Transverse colon (tissue), 4 donors: ENCODE measurements around the gene MAGEB4. TPM values are rescaled to one million over a fixed set of nuclear protein-coding genes. Genes with fewer than 3 reads are reported as not detected.

Experiments used
- DNase-seq: peaks from one replicate; pipeline ENCODE4 v3.0.0-alpha.2; 2019
- H3K27ac ChIP-seq, 4 donors: fragments of 200-600 bp; sonication (generic); 2 replicates each; pipeline ENCODE4 v1.5.1; 2016 to 2018; ENCODE audit warnings: inconsistent platforms in 4 of 4
- H3K27me3 ChIP-seq: fragments of 200-600 bp; sonication (generic); 2 replicates; pipeline ENCODE4 v1.5.1; 2017; ENCODE audit warnings: inconsistent platforms
- H3K36me3 ChIP-seq, 4 donors: fragments of 200-600 bp; sonication (generic); 2 replicates each; pipeline ENCODE4 v1.5.1; 2017 to 2019; ENCODE audit warnings: inconsistent platforms in 4 of 4
- H3K4me1 ChIP-seq, 4 donors: fragments of 200-600 bp; sonication (generic); 2 replicates each; pipeline ENCODE4 v1.5.1; 2017 to 2020; ENCODE audit warnings: inconsistent platforms in 4 of 4
- H3K4me3 ChIP-seq, 4 donors: fragments of 200-600 bp; sonication (generic); 1 replicate in 1 of 4; 2 replicates in 3 of 4; pipeline versions ENCODE4 v1.5.1 to v1.6.1; 2017 to 2019; ENCODE audit warnings: inconsistent platforms in 4 of 4
- H3K9me3 ChIP-seq, 2 donors: fragments of 200-600 bp; sonication (generic); 2 replicates each; pipeline ENCODE4 v1.5.1; 2017 to 2019; ENCODE audit warnings: inconsistent platforms in 2 of 2
- EP300 ChIP-seq: sonication (generic); formaldehyde crosslinking; IDR thresholded peaks from one replicate; pipeline ENCODE4 v1.6.1; 2017; ENCODE audit warnings: antibody characterized with exemption, low read depth
- POLR2A ChIP-seq: fragments of 450-650 bp; IDR thresholded peaks from one replicate; pipeline ENCODE4 v1.6.1; 2016; ENCODE audit warnings: antibody characterized with exemption, mild to moderate bottlenecking, moderate library complexity
- POLR2AphosphoS5 ChIP-seq, 3 donors: sonication (generic); formaldehyde crosslinking; IDR thresholded peaks; one replicate each; pipeline ENCODE4 v1.6.1; 2016; ENCODE audit warnings: antibody characterized with exemption in 3 of 3
- WGBS, 2 donors: methylation state at CpG; one replicate each; pipeline ENCODE4 v1.1.5; 2018; ENCODE audit warnings: low coverage in 1 of 2; 5-methylcytosine and 5-hydroxymethylcytosine counted together
- in situ Hi-C, 4 donors: fragments of 200-750 bp; cut with MboI; loops; one replicate each; pipeline versions ENCODE4 v1.15.0 to v1.15.1; 2017; ENCODE audit warnings: low sequenced_read_pairs in 3 of 4, low pct_ligation_motif_present in 1 of 4, low pct_unique_long_range_greater_than_20kb in 1 of 4
- intact Hi-C: fragments of 100-400 bp; cut with DNase I; formaldehyde crosslinking; loops from one replicate; pipeline ENCODE4 v1.15.1; 2023; ENCODE audit warnings: low total_unique reads
- total RNA-seq, 4 donors: library from RNA; depleted of rRNA; stranded (reverse); fragments of >200 nt; gene quantifications; one replicate each; pipeline ENCODE4 v1.1.0, GENCODE V29; 2016
- TF ChIP-seq, protein P1 (sequence below), 5 experiments: fragments of 200-600 bp in 3 of 5; fragments of 450-650 bp in 2 of 5; sonication (generic) in 3 of 5; IDR thresholded peaks; 1 replicate in 2 of 5; 2 replicates in 3 of 5; pipeline ENCODE4 v1.5.1; 2016 to 2017; ENCODE audit warnings: antibody characterized with exemption in 5 of 5, inconsistent platforms in 3 of 5, mild to moderate bottlenecking in 2 of 5, moderate library complexity in 1 of 5

MAGEB4 gene
- total RNA-seq, 4 donors from 2014 or later, result not detected

DNA sequence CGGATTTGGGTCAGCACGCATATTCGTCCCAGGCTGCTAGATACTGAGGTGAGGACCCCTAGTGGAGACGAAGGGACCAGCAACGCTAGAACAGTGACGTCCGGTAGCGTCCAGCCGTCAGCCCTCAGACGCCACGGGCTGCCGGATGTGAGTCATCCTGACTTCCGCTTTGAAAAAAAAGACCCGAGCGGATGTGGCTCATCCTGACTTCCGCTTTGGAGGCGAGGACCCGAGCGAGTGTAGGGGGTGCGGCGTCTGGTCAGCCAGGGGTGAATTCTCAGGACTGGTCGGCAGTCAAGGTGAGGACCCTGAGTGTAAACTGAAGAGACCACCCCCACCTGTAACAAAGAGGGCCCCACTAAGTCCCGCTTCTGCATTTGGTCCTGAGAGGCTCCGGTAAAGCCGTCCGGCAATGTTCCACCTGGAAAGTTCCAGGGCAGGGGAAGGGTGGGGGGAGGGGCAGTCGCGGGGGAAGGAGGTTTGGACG, 26.4 kb upstream of the MAGEB4 start, which contains the start of gene MAGEB2:
Gene MAGEB2 (plus strand): TSS at position 207 of the 487 bp plus-strand sequence. CDS start 3,018 bp downstream, outside the sequence.
- in situ Hi-C loops, result no loop called here
- WGBS, 2 donors, result 84% methylated on average over 29 of the region's 29 CpGs; no CpG with 5 or more reads in 1 of the 2 donors

DNA sequence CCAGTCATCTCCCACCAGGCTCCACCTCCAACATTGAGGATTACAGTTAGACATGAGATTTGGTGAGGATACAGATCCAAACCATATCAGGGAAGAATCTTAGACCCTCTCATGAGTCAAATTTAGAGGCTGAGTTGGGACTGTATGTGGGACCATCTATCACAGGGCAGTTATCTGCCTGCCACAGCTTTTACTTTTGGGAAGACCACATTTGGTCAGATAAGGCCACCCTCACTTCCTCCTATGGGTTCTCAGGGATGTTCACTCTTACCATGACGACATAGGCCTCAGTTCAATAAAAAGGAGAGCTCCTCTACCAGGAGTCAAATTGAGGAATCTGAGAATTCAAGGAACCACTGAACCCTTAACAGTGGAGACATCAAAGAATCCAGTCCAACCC, 24.3 kb upstream of the MAGEB4 start:
- in situ Hi-C loops, result no loop called here
- intact Hi-C loops, result no loop called here
- WGBS, 2 donors, result 75% methylated on average over 1 of the region's 1 CpG; no CpG with 5 or more reads in 1 of the 2 donors

More for the DNA sequence above, 26.4 kb upstream of the MAGEB4 start, which contains the start of gene MAGEB2:
- H3K27me3 ChIP-seq, result no peaks in the 10 kb centered on the region
- intact Hi-C loops, result no loop called here
- DNase-seq, result no peak
- no peak within 1 kb of the TSS for H3K4me3 ChIP-seq
- no peaks in the 10 kb centered on the region for H3K9me3 ChIP-seq
- TF ChIP-seq EP300, result no peak
- TF ChIP-seq POLR2A, result no peak
- TF ChIP-seq, protein P1, sequence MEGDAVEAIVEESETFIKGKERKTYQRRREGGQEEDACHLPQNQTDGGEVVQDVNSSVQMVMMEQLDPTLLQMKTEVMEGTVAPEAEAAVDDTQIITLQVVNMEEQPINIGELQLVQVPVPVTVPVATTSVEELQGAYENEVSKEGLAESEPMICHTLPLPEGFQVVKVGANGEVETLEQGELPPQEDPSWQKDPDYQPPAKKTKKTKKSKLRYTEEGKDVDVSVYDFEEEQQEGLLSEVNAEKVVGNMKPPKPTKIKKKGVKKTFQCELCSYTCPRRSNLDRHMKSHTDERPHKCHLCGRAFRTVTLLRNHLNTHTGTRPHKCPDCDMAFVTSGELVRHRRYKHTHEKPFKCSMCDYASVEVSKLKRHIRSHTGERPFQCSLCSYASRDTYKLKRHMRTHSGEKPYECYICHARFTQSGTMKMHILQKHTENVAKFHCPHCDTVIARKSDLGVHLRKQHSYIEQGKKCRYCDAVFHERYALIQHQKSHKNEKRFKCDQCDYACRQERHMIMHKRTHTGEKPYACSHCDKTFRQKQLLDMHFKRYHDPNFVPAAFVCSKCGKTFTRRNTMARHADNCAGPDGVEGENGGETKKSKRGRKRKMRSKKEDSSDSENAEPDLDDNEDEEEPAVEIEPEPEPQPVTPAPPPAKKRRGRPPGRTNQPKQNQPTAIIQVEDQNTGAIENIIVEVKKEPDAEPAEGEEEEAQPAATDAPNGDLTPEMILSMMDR (IDR thresholded peaks at IDR 0.05), result no peak
- TF ChIP-seq POLR2AphosphoS5 (IDR thresholded peaks at IDR 0.05), result no peak
- H3K27ac ChIP-seq, result no peak within 1 kb of the TSS
- H3K4me1 ChIP-seq, result no peaks in the 10 kb centered on the region
- no peaks in the 10 kb centered on the region for H3K36me3 ChIP-seq

DNA sequence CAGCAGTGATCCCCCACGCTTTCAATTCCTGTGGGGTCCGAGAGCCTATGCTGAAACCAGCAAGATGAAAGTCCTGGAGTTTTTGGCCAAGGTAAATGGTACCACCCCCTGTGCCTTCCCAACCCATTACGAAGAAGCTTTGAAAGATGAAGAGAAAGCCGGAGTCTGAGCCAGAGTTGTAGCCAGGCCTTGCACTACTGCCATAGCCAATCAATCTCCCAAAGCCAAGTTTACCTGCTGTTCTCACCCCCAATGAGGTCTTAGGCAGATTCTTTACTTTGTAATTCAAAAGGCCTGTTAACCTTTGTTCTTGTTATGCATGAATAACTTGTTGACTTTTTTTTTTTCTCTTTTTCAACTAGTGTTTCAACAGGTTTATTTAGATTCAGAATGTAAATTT, 22.4 kb upstream of the MAGEB4 start:
- 84% methylated on average over 4 of the region's 4 CpGs; no CpG with 5 or more reads in 1 of the 2 donors for WGBS, 2 donors
- Histone ChIP-seq H3K27me3 (no peaks in the 10 kb centered on the region), H3K4me3 (no peak overlapping the region), H3K9me3 (no peaks in the 10 kb centered on the region), H3K4me1 (no peaks in the 10 kb centered on the region), H3K36me3 (no peaks in the 10 kb centered on the region), H3K27ac (no peak overlapping the region)
- no peak for TF ChIP-seq EP300
- TF ChIP-seq, protein P1 (IDR thresholded peaks at IDR 0.05), result no peak
- TF ChIP-seq POLR2AphosphoS5 (IDR thresholded peaks at IDR 0.05), result no peak
- no peak for TF ChIP-seq POLR2A
- in situ Hi-C loops (no loop called here), intact Hi-C loops (no loop called here)
- DNase-seq, result no peak

More for the DNA sequence above, 24.3 kb upstream of the MAGEB4 start:
- no peaks in the 10 kb centered on the region for H3K36me3 ChIP-seq
- no peak for TF ChIP-seq POLR2A
- TF ChIP-seq, protein P1 (IDR thresholded peaks at IDR 0.05), result no peak
- no peak for TF ChIP-seq EP300
- TF ChIP-seq POLR2AphosphoS5 (IDR thresholded peaks at IDR 0.05), result no peak
- H3K4me3 ChIP-seq, result no peak overlapping the region
- H3K4me1 ChIP-seq, result no peaks in the 10 kb centered on the region
- no peak for DNase-seq
- no peak overlapping the region for H3K27ac ChIP-seq
- H3K27me3 ChIP-seq, result no peaks in the 10 kb centered on the region
- H3K9me3 ChIP-seq, result no peaks in the 10 kb centered on the region

DNA sequence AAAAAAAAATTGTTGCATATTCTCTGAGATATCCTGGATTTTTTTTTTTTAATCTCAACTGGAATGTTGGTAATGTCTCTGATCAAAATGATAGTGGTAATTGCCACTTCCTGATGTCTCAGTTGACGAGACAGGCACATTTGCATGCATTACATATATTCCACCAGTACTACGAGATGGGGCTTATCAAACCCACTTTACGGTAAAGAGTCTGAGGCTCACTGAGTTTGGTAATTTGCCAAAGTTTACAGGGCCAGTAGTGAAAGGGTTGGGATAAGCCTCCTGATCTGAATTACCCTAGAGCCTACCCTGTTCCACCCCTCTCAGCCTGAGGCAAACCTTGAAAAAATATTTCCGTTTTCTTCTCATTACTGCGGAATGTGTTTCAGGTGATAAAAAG, 21.1 kb upstream of the MAGEB4 start:
- TF ChIP-seq EP300 (no peak), POLR2A (no peak), POLR2AphosphoS5 (IDR thresholded peaks at IDR 0.05) (no peak)
- TF ChIP-seq, protein P1 (IDR thresholded peaks at IDR 0.05), result no peak
- Histone ChIP-seq H3K27ac (no peak overlapping the region), H3K36me3 (no peaks in the 10 kb centered on the region), H3K4me3 (no peak overlapping the region), H3K9me3 (no peaks in the 10 kb centered on the region), H3K4me1 (no peaks in the 10 kb centered on the region), H3K27me3 (no peaks in the 10 kb centered on the region)
- WGBS, 2 donors, result 82% methylated on average over 5 of the region's 5 CpGs; no CpG with 5 or more reads in 1 of the 2 donors
- in situ Hi-C loops (no loop called here), intact Hi-C loops (no loop called here)
- DNase-seq, result no peak
